CD4-positive, alpha-beta T cell treated with Interleukin-4 for 4 hours (primary cell): Measurements from ENCODE around the gene KRTAP16-1.

ENCODE experiments used
- DNase-seq: peaks from one replicate; pipeline ENCODE4 v3.0.0-alpha.2; 2020

Gene KRTAP16-1

DNA sequence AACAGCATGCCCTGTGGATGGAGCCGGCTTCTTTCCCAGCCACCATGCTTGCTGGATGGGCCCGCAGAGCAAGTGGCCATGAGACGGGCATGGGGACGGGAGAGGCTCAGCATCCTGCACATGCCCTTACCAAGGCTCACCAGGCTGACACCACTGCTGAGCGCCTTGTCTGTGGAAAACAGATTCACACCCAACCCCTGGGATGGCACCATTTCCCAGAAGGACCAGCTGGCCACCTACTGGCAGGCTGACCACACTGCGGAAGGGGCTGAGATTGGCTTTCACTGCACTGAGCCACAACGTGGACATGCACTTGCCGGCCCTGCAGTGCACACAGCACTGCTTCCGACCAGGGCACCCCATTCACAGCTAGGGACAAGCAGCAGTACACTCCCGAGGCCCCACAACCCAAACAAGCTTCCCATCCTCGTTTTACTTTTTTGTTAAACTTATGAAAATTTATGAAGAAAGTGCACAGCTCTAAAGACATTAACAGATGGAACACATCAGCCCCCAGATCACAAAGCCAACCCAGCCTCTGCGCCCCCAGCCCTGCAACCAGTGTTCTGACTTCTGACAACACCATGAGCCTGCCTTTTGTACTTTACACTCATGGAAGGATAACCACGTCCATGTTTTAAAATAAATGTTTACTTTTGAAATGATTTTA lies 20.3 kb upstream of the KRTAP16-1 start:
- DNase-seq, result no peak

GRCh38 chr17:41328207-41328606 lies 19.1 kb upstream of the KRTAP16-1 start:
- no peak for DNase-seq

DNA sequence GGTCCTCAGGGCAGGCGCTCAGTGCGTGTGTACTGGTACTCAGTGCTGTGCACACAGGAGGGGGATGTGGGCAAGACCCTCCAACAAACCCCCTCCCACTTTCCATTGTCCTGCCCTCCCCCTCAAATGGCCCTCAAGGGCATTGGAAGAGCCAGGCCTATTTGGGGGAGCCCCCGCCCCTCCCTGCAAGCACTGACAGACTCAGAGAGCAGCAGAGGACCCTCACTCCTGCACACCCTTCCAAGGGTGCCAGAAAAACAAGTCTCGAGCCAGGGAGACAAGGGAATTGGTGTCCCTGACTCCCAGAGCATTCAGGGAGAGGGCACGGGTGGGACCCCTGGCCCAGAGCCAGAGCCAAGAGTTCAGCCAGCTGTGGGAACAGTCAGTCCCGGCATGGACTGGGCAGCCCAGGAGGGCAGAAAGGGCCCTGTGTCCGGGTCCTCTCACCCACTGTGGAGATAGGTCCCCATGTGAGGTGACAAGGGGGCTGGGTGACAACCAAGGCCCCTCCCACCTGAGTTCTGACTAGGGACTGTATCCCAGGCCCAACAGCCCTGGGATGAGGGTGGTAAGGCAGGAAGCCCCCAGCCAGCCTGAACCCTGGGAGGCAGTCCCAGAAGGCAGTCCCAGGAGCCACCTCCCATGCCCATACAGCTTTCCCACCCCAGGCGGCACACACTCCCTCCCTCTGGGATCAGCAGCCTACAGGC lies 18.5 kb upstream of the KRTAP16-1 start:
- DNase-seq, result no peak

GRCh38 chr17:41326173-41327145 lies 17.4 kb upstream of the KRTAP16-1 start:
- peak; percentile 23 for DNase-seq

DNA sequence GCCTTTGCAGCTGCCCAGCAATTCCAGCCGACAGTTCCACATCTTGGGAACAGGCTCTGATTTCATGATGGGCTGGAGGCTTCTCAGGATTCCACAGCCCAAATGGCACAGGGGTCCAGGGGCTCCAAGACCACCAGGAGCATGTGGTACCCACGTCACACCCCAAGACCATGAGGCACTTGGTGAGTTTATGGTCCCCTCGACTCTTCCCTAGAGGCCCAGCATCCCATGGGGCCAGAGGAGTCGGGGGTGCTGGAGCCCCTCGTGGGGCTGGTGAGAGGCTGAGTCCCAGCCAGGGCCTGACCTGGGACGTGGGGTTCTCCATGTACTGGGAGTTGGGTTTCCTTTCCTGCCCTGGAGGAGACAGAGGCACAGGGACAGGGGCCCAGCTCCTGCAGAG lies 16.5 kb upstream of the KRTAP16-1 start:
- no peak for DNase-seq

DNA sequence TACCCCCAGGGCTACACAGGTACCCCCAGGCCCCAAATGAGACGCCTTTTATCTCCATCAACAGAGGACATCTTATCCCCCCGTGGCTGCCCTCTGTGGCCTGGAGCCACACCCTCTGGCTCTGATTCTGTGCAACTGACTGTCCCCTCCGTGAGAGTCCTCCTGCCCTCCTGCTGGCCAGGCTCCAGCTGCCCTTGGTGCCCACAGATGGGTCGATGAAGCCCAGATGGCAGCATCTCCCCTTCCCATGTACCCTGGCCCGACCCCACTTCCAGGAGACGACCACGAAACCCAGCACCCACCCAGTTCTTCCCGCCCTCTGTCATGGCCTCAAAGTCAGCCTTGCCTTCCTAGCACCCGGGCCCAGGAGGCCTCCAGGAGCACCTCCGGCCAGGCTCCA lies 16.0 kb upstream of the KRTAP16-1 start:
- no peak for DNase-seq

GRCh38 chr17:41324180-41325075 lies 15.3 kb upstream of the KRTAP16-1 start:
- DNase-seq, result no peak

DNA sequence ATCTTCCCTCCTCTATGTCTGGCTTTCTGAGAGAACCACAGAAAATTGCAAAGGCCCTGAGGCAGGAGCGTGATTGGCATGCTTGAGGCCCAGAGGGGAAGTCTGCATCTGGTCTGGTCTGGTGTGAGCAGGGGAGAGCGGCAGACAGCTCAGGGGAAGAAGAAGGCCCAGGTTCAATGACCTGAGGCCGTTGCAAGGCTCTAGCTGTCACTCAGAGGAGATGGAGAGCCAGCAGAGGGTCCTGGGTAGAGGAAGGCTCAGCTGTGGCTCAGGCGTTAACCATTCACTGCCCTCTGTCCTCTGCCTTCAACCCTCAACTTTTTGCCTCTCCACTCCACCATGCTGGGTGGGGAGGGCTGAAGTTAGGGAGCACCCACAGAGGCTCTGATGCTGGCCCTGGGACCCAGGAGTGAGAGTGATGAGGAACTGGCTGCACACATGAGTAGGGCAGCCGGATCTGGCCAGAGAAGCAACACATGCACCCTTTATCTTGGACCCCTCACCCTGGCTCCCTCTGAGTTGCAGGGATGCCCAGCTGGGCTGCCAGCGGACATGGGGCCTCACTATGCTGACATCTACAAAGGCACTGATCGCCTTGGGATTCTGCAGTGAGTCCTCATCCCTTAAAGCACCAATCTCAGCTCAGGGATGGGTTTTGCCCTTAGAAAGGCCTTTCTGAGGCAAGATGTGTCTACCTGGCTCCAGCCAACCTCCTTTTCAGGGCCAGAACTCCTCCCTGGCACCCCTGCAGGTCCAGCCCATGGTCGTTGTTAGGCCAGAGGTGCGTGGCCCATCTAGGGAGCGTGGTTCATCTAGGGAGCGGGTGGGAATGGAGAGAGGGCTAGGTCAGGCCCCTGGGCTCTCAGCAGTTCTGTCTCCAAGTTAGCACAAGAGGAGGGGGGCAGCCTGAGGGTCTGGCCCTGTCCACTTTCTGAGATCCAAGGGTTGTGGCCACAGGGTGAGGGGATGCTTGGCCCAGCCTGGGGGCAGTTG lies 14.1 kb upstream of the KRTAP16-1 start:
- DNase-seq, result no peak

DNA sequence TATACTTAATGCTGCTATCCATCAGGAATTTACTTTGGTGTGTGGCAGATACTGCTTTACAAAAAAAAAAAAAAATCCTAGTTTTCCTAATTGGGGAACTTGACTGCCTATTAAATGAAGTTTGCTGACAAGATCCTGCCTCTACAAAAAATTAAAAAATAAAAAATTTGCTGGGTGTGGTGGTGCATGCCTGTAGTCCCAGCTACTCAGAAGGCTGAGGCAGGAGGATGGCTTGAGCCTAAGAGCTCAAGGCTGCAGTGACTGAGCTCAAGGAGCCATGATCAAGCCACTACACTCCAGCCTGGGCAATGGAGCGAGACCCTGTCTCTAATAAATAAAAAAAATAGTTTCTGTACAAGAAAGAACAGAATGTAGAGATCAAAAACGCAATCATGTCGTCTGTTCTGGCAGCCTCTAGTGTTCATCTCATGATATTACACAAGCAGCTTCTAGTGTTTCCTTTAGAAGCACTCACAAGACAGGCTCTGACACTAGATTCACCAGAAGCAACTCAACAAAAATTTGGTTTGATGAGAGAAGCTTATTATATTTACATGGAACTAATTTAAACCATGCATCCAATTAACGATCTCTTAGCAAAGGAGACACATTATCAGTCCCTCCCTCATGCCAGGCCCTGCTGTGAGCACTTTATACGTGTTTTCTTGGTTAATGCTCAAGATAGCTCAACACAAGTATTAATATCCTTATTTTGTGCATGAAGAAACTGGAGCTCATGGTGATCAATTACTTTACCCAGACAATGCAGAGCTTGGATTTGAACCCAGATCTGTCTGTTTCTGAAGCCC lies 13.2 kb upstream of the KRTAP16-1 start:
- peak; percentile 61 for DNase-seq

- DNase-seq, result no peak
Observed at GRCh38 chr17:41318231-41318630, 9.1 kb upstream of the KRTAP16-1 start.

DNA sequence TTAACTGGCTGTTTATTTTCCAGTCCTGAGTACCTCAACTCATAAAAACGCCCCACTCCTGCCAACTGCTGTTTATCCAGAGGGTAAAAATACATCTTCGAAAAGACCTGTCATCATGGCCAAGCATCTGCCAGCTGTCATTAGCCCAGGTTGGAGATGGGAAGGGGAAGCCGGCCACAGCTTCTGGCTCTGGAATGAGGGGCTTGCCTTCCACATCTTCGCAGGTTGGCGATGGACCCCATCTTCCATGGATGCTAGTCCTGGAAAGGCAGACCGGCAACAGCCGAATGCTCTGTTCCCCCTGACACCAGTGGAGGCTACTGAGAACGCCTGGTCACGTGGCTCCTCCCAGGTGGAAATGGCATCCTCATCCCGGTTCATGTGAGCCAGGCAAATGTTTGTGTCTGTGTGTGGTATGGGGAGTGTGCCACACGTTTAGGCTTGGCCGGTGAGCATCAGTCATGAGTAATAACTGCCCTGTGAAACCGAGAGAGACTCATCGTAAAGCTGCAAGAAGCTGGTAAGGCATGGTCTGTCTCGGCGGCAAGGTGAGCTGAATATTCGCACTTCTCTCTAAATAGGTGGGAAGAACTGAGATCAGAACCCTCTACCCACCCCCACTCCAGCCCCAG lies 6.8 kb upstream of the KRTAP16-1 start:
- DNase-seq, result no peak

- DNase-seq, result no peak
Observed at GRCh38 chr17:41315204-41315794, 6.2 kb upstream of the KRTAP16-1 start, which contains the start of gene KRTAP17-1. Gene KRTAP17-1 (minus strand): TSS chr17:41315710. CDS start chr17:41315650, 60 bp downstream.

DNA sequence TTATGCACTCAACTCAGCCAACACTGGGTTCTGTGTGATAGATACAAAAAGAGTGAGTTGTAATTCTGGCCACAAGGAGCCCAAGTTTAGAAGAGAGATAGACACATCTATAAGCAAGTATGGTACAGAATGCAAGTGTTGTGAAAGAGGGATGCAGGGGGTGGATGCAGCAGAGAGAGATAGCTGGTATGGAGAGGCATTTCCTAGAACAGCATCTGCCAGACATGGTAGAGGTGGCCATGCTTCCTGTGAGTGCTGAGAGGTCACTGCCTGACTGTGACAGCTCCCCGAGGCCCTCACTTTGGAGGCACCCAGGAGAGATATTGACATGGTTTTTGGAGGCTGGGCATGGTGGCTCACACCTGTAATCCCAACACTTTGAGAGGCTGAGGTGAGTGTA lies 2.0 kb upstream of the KRTAP16-1 start:
- no peak for DNase-seq

GRCh38 chr17:41308251-41308917 lies 725 bp downstream of the KRTAP16-1 start:
- DNase-seq, result peak; percentile 94

DNA sequence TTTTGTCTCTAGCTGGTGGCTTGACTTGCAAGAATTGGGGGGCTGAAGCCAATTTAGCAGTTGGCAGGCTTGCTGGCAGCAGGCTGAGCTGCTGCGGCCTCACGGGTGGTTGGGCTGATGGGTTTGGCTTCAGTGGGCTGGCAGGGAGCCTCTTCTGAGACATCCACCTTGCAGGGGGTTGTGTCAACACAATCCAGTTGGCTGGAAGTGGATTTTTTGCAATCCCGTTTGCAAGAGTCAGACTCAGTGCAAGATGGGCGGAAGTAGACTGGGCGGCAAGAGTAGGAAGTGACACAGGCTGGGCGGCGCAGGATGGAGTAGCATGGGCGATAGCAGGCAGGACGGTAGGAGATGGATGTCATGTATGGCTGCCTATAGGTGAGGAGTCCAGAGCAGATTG lies 1.5 kb downstream of the KRTAP16-1 start:
- no peak for DNase-seq

GRCh38 chr17:41304091-41304490 lies 5.0 kb downstream of the KRTAP16-1 start:
- no peak for DNase-seq

DNA sequence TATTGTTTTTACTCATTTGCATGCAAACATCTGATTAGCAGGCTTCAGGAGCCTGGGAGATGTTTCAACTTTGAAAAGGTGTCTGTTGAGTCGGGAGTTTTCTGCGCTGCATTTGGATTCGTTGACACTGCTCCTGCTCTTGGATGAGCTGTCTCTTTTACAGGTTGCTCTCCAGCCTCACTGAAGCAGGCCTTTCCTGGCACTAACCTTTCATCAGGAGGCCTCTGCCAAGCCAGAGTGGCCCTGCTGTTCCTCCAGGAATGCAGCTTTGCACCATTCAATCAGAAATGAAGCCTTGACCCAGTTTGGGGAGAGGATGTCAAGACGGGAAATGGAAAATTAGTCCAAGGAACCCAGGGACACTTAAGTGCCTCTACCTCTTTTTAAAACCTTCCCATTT lies 6.1 kb downstream of the KRTAP16-1 start:
- DNase-seq, result no peak
